Gastroesophageal sphincter (tissue), 4 donors: ENCODE data around the gene STAP2. TPM values are rescaled to one million over a fixed set of nuclear protein-coding genes. Genes with fewer than 3 reads are reported as not detected.

Experiments used
- ATAC-seq: fragments of 150-250 bp; one replicate; pipeline ENCODE4 v1.9.1; 2016; ENCODE audit warnings: mild to moderate bottlenecking, moderate library complexity
- H3K27ac ChIP-seq, 4 donors: fragments of 200-600 bp; sonication (generic) in 3 of 4; 1 replicate in 3 of 4; 2 replicates in 1 of 4; pipeline ENCODE4 v1.5.1; 2016 to 2019
- H3K27me3 ChIP-seq: fragments of 200-600 bp; sonication (generic); one replicate; pipeline ENCODE4 v1.5.1; 2019
- H3K36me3 ChIP-seq, 2 donors: fragments of 200-600 bp; sonication (generic); one replicate each; pipeline ENCODE4 v1.5.1; 2019; ENCODE audit warnings: control low read depth in 1 of 2
- H3K4me1 ChIP-seq, 3 donors: fragments of 200-600 bp; sonication (generic); 1 replicate in 2 of 3; 2 replicates in 1 of 3; pipeline ENCODE4 v1.5.1; 2016 to 2019; ENCODE audit warnings: control low read depth in 2 of 3
- H3K4me3 ChIP-seq, 2 donors: fragments of 200-600 bp; sonication (generic); one replicate each; pipeline ENCODE4 v1.5.1; 2019; ENCODE audit warnings: mild to moderate bottlenecking in 1 of 2, moderate library complexity in 1 of 2
- H3K9me3 ChIP-seq, 3 donors: fragments of 200-600 bp; sonication (generic); one replicate each; pipeline ENCODE4 v1.5.1; 2017 to 2019; ENCODE audit warnings: control low read depth in 2 of 3
- EP300 ChIP-seq: sonication (generic); formaldehyde crosslinking; IDR thresholded peaks from one replicate; pipeline ENCODE4 v1.6.1; 2017; ENCODE audit warnings: antibody characterized with exemption, mild to moderate bottlenecking
- POLR2A ChIP-seq, 2 donors: fragments of 450-650 bp; IDR thresholded peaks; one replicate each; pipeline ENCODE4 v1.6.1; 2017; ENCODE audit warnings: antibody characterized with exemption in 2 of 2, mild to moderate bottlenecking in 2 of 2, moderate library complexity in 1 of 2
- POLR2AphosphoS5 ChIP-seq: sonication (generic); formaldehyde crosslinking; IDR thresholded peaks from one replicate; pipeline ENCODE4 v1.6.1; 2017; ENCODE audit warnings: antibody characterized with exemption
- WGBS, 2 donors: methylation state at CpG; one replicate each; pipeline ENCODE4 v1.1.5; 2018; ENCODE audit warnings: low coverage in 1 of 2; 5-methylcytosine and 5-hydroxymethylcytosine counted together
- total RNA-seq, 4 donors: library from RNA; depleted of rRNA; stranded (reverse); fragments of >200 nt; gene quantifications; one replicate each; pipeline ENCODE4 v1.1.0, GENCODE V29; 2016
- TF ChIP-seq, protein P1 (sequence below), 4 experiments: fragments of 200-600 bp in 2 of 4; fragments of 450-650 bp in 2 of 4; sonication (generic) in 1 of 4; IDR thresholded peaks; one replicate each; pipeline ENCODE4 v1.5.1; 2017 to 2019; ENCODE audit warnings: antibody characterized with exemption in 4 of 4, mild to moderate bottlenecking in 2 of 4, moderate library complexity in 2 of 4

Gene STAP2
- total RNA-seq, 4 donors from 2014 or later = 1.4 to 5.6 (median 4.9) TPM; not detected in 1

DNA sequence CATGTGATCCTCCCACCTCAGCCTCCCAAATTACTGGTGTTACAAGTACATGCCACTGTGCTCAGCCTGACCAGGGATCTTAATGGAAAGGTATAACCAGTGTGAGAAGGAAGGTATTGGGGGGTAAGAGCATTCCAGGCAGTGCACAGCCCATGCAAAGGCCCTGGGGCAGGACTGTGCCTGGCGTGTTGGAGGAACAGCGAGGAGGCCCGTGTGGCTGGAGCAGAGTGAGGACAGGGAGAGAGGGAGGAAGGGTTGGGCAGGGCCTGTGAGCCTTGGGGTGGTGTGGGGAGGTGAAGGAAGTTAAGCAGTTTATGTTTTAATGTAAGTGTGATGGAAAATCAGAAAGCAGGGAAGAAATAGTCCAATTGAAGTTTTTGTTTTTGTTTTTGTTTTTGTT lies 38.0 kb downstream of the STAP2 start:
- TF ChIP-seq POLR2A (IDR thresholded peaks at IDR 0.05) (no peak), POLR2AphosphoS5 (no peak), EP300 (no peak)
- TF ChIP-seq, protein P1, sequence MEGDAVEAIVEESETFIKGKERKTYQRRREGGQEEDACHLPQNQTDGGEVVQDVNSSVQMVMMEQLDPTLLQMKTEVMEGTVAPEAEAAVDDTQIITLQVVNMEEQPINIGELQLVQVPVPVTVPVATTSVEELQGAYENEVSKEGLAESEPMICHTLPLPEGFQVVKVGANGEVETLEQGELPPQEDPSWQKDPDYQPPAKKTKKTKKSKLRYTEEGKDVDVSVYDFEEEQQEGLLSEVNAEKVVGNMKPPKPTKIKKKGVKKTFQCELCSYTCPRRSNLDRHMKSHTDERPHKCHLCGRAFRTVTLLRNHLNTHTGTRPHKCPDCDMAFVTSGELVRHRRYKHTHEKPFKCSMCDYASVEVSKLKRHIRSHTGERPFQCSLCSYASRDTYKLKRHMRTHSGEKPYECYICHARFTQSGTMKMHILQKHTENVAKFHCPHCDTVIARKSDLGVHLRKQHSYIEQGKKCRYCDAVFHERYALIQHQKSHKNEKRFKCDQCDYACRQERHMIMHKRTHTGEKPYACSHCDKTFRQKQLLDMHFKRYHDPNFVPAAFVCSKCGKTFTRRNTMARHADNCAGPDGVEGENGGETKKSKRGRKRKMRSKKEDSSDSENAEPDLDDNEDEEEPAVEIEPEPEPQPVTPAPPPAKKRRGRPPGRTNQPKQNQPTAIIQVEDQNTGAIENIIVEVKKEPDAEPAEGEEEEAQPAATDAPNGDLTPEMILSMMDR (IDR thresholded peaks at IDR 0.05) = no peak
- peaks cover 0 to 9% (median 4%) of the 10 kb centered on the region in 3 donors for H3K4me1 ChIP-seq
- H3K27me3 ChIP-seq = peaks cover 53% of the 10 kb centered on the region
- H3K27ac ChIP-seq = no peak overlapping the region
- no peaks in the 10 kb centered on the region for H3K9me3 ChIP-seq
- no peaks in the 10 kb centered on the region for H3K36me3 ChIP-seq
- no peak overlapping the region for H3K4me3 ChIP-seq
- no peak for ATAC-seq
- WGBS, 2 donors = 85 to 100% methylated on average over 1 to 3 of the region's 3 CpGs

DNA sequence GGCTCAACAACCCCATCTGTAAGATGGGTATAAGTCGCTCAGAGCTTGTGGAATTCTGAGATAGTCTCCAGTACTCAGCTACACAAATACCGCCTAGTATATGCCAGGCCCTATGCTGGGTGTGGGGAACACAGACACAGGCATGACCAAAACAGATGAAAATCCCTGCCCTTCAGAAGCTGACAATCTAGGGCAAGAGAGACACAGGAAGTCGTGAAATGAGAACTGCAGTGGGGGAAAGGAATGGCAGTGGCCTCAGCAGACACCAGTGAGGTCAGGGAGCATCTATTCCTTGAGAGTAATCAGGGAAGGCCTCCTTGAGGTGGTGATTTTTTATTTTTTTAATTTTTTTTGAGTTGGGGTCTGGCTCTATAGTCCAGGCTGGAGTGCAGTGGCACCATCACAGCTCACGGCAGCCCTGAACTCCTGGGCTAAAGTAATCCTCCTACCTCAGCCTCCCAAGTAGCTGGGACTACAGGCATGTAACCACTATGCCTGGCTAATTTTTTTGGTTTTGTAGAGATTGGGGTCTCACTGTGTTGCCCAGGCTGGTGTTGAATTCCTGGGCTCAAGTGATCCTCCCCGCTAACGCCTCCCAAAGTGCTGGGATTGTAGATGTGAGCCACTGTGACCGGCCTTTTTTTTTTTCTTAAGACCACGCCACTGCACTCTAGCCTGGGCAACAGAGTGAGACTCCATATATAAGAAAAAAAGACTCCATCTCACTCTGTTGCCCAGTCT lies 39.6 kb downstream of the STAP2 start:
- H3K9me3 ChIP-seq = no peaks in the 10 kb centered on the region
- WGBS, 2 donors = 92 to 100% methylated on average over 2 to 4 of the region's 8 CpGs
- H3K27me3 ChIP-seq = peaks cover 48% of the 10 kb centered on the region
- no peak overlapping the region for H3K4me3 ChIP-seq
- H3K4me1 ChIP-seq = no peaks in the 10 kb centered on the region
- no peaks in the 10 kb centered on the region for H3K36me3 ChIP-seq
- H3K27ac ChIP-seq = no peak overlapping the region
- no peak for ATAC-seq
- TF ChIP-seq EP300 (no peak), POLR2A (IDR thresholded peaks at IDR 0.05) (no peak), POLR2AphosphoS5 (no peak)
- TF ChIP-seq, protein P1 (IDR thresholded peaks at IDR 0.05) = no peak

DNA sequence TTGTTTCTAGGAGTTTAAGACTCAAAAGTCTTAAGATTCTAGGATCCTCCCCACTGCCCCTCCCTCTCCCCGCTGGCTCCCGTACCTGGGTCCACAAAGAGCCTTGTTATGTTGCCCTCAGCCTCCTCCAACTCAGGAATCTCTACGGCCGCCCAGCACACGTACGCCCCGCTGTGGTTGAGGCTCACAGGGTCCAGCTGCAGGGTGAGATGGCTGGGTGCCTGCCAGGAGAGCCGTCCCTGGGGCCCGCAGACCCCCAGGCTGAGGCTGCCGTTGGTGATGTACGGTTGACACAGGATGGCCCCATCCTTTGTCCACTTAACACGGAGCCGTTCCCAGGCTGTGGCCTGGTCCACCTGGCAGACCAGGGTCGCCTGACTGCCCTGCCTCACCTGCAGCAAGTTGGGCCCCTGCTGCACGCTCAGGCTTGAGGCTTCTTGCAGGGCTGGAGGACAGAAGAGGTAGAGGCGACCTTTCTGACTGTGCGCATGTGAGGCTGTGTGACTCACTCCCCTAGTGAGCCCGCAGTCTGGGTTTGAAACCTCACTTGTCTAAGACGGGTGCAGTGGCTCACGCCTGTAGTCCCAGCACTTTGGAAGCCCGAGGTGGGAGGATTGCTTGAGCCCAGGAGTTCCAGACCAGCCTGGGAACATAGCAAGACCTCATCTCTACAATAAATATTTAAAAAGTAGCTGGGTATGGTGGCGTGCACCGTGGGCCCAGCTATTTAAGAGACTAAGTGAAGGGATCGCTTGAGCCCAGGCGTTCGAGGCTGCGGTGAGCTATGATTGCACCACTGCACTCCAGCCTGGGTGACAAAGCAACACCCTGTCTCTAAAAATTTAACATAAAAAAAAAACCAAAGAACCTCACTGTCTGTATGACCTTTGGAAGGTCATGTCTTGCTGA lies 40.5 kb downstream of the STAP2 start:
- no peak for ATAC-seq
- no peak for TF ChIP-seq POLR2AphosphoS5
- Histone ChIP-seq H3K36me3 (no peaks in the 10 kb centered on the region), H3K27ac (no peak overlapping the region), H3K4me1 (no peaks in the 10 kb centered on the region), H3K27me3 (peaks cover 44% of the 10 kb centered on the region), H3K4me3 (no peak overlapping the region), H3K9me3 (no peaks in the 10 kb centered on the region)
- WGBS, 2 donors = 71 to 100% methylated on average over 5 to 9 of the region's 27 CpGs

DNA sequence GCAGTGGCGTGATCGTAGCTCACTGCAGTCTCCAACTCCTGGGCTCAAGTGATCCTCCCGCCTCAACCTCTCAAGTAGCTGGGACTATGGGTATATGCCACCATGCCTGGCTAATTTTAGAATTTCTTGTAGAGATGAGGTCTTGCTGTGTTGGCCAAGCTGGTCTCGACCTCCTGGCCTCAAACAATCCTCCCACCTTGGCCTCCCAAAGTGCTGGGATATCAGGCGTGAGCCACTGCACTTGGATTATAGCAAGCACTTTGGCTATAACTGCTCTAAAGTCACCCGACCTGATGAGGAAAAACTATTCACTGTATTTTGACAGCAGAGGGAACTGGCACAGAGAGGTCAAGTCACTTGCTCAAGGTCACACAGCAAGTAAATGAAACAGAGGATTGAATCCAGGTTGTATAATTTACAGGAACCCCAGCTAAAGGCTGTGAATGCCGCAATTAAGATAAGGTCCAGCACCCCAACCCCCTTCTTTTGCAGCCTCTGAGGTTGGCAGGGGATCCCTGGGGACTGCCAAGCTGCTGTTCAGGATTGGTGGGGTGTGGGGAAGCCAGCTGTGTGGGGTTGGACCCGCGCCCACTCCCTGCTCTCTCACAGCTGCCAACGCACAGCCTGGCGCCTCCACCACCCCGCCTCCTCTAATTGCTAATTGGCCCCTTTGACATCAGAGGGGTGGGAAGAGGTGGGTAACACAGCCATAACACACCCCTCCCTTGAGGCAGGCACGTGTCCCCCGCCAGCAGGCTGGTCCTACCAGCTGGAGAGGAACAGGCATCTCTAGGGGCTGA lies 42.5 kb downstream of the STAP2 start:
- no peak overlapping the region for H3K4me3 ChIP-seq
- H3K36me3 ChIP-seq = no peaks in the 10 kb centered on the region
- H3K9me3 ChIP-seq = no peaks in the 10 kb centered on the region
- 6 to 50% methylated on average over 3 to 10 of the region's 14 CpGs for WGBS, 2 donors
- H3K4me1 ChIP-seq = no peaks in the 10 kb centered on the region
- peaks cover 53% of the 10 kb centered on the region for H3K27me3 ChIP-seq
- ATAC-seq = no peak
- H3K27ac ChIP-seq = no peak overlapping the region
- TF ChIP-seq EP300 (no peak), POLR2AphosphoS5 (no peak), POLR2A (IDR thresholded peaks at IDR 0.05) (no peak)
- TF ChIP-seq, protein P1 (IDR thresholded peaks at IDR 0.05) = no peak

DNA sequence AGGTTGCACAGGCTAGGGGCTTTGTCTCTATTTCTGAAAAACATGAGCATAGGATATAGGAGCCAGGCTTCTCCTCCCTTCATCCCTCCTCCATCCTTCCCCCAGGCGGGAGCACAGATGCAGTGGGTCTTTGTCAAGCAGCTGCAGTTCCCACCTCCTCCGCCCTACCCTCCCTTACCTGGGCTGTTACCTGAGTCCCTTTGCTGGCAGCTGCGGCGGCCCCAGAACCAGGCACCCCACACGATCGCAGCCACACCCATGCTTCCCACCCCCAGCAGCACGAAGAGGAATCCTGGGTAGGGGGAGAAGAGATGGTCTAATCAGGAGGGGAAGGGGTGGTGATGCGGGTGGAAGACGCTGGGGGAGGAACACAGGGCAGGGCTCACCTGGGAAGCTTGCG lies 44.2 kb downstream of the STAP2 start:
- Histone ChIP-seq H3K4me1 (no peaks in the 10 kb centered on the region), H3K27me3 (peaks cover 68% of the 10 kb centered on the region), H3K9me3 (no peaks in the 10 kb centered on the region), H3K27ac (no peak overlapping the region), H3K36me3 (no peaks in the 10 kb centered on the region), H3K4me3 (no peak overlapping the region)
- ATAC-seq = no peak
- WGBS, 2 donors = 44 to 47% methylated on average over 2 of the region's 10 CpGs
- TF ChIP-seq, protein P1 (IDR thresholded peaks at IDR 0.05) = no peak
- TF ChIP-seq POLR2AphosphoS5 (no peak), POLR2A (IDR thresholded peaks at IDR 0.05) (no peak), EP300 (no peak)
